ENCODE data around the gene SLC12A5. TPM values are rescaled to one million over a fixed set of nuclear protein-coding genes. Genes with fewer than 3 reads are reported as not detected.

The SLC12A5 gene
- total and polyA plus RNA-seq, 2 donors (not counting 1 experiment from before 2014, with no cell fraction given), result 0.32 TPM; not detected in 1

GRCh38 chr20:46018611-46019010 lies 10.4 kb upstream of the SLC12A5 start:
- TF ChIP-seq CTCF (IDR thresholded peaks at IDR 0.05) (no peak), EZH2 (IDR thresholded peaks at IDR 0.05; ENCODE audit: borderline replicate concordance, insufficient read depth, low read depth, low read length, poor library complexity, severe bottlenecking) (no peak)
- H3K4me3 Mint-ChIP-seq, result no peak overlapping the region

GRCh38 chr20:46020555-46020954 lies 8.5 kb upstream of the SLC12A5 start:
- Histone ChIP-seq H4K20me1 (ENCODE audit: control insufficient read depth, insufficient read depth, low read length, poor library complexity, severe bottlenecking) (no peaks in the 10 kb centered on the region), H3K4me2 (replicated peaks; ENCODE audit: low read depth, low read length, poor library complexity, severe bottlenecking) (peak overlapping the region; percentile 11), H3K27me3 (replicated peaks in 1 of 4; ENCODE audit: control extremely low read depth in 1 of 4, control insufficient read depth in 3 of 4, insufficient read depth in 4 of 4, low read length in 3 of 4) (peaks cover 0 to 52% (median 18%) of the 10 kb centered on the region in 4 experiments), H2AFZ (ENCODE audit: insufficient read depth, low read depth, low read length, poor library complexity, severe bottlenecking) (no peak overlapping the region), H3K9me3 (ENCODE audit: control extremely low read depth in 1 of 3, control insufficient read depth in 2 of 3, insufficient read depth in 1 of 3, low read length in 2 of 3) (peaks cover 0 to 4% (median 0%) of the 10 kb centered on the region in 3 donors), H3K27ac (ENCODE audit: low read length in 2 of 2) (no peak overlapping the region), H3K79me2 (ENCODE audit: control insufficient read depth, insufficient read depth, low read length) (no peaks in the 10 kb centered on the region), H3K4me3 (ENCODE audit: control extremely low read depth in 1 of 5, extremely low read depth in 1 of 5, insufficient read depth in 1 of 5, low read depth in 2 of 5, low read length in 4 of 5) (no peak overlapping the region), H3K9ac (ENCODE audit: low read length) (no peak overlapping the region), H3K36me3 (replicated peaks in 1 of 2; ENCODE audit: control extremely low read depth in 1 of 2, control insufficient read depth in 1 of 2, extremely low read depth in 1 of 2, insufficient read depth in 2 of 2, low read length in 1 of 2) (no peaks in the 10 kb centered on the region), H3K4me1 (ENCODE audit: control insufficient read depth in 2 of 2, insufficient read depth in 2 of 2, low read length in 2 of 2) (peaks cover 24 to 26% of the 10 kb centered on the region in 2 donors)
- ChIA-PET POLR2A (no interaction called here), CTCF (interaction anchor here (1.3 kb wide), 1 partner anchor 33 kb away, joined by 4 read pairs; no protein-coding TSS in a partner anchor)
- ATAC-seq (ENCODE audit: low read depth) (no peak), DNase-seq (no peak)
- peak overlapping the region; percentile 32 for H3K4me3 Mint-ChIP-seq
- H3K4me1 Mint-ChIP-seq, result peaks cover 23% of the 10 kb centered on the region
- H3K27ac Mint-ChIP-seq, result no peak overlapping the region
- intact Hi-C loops (cut with micrococcal nuclease), result loop anchor here (5.0 to 10.0 kb wide), 3 partner anchors 87 to 667 kb away; partner anchors contain the start of gene TP53RK
- H3K27me3 Mint-ChIP-seq, result peaks cover 36% of the 10 kb centered on the region
- TF ChIP-seq EZH2 (IDR thresholded peaks at IDR 0.05; ENCODE audit: borderline replicate concordance, insufficient read depth, low read depth, low read length, poor library complexity, severe bottlenecking) (no peak), CTCF (IDR thresholded peaks at IDR 0.05) (no peak)
- 10% methylated on average over 2 of the region's 4 CpGs for WGBS (ENCODE audit: insufficient coverage)
- H3K9me3 Mint-ChIP-seq (ENCODE audit: insufficient read depth), result no peaks in the 10 kb centered on the region

More at GRCh38 chr20:46018611-46019010, 10.4 kb upstream of the SLC12A5 start:
- H3K27ac Mint-ChIP-seq, result no peak overlapping the region
- peaks cover 32% of the 10 kb centered on the region for H3K27me3 Mint-ChIP-seq
- Histone ChIP-seq H2AFZ (ENCODE audit: insufficient read depth, low read depth, low read length, poor library complexity, severe bottlenecking) (no peak overlapping the region), H3K27ac (ENCODE audit: low read length in 2 of 2) (no peak overlapping the region), H4K20me1 (ENCODE audit: control insufficient read depth, insufficient read depth, low read length, poor library complexity, severe bottlenecking) (no peaks in the 10 kb centered on the region), H3K27me3 (replicated peaks in 1 of 4; ENCODE audit: control extremely low read depth in 1 of 4, control insufficient read depth in 3 of 4, insufficient read depth in 4 of 4, low read length in 3 of 4) (peaks cover 0 to 40% (median 16%) of the 10 kb centered on the region in 4 experiments), H3K4me3 (ENCODE audit: control extremely low read depth in 1 of 5, extremely low read depth in 1 of 5, insufficient read depth in 1 of 5, low read depth in 2 of 5, low read length in 4 of 5) (no peak overlapping the region), H3K9ac (ENCODE audit: low read length) (no peak overlapping the region), H3K9me3 (ENCODE audit: control extremely low read depth in 1 of 3, control insufficient read depth in 2 of 3, insufficient read depth in 1 of 3, low read length in 2 of 3) (peaks cover 0 to 7% (median 0%) of the 10 kb centered on the region in 3 donors), H3K36me3 (replicated peaks in 1 of 2; ENCODE audit: control extremely low read depth in 1 of 2, control insufficient read depth in 1 of 2, extremely low read depth in 1 of 2, insufficient read depth in 2 of 2, low read length in 1 of 2) (no peaks in the 10 kb centered on the region), H3K4me1 (ENCODE audit: control insufficient read depth in 2 of 2, insufficient read depth in 2 of 2, low read length in 2 of 2) (peaks cover 28 to 36% of the 10 kb centered on the region in 2 donors), H3K4me2 (replicated peaks; ENCODE audit: low read depth, low read length, poor library complexity, severe bottlenecking) (no peak overlapping the region), H3K79me2 (ENCODE audit: control insufficient read depth, insufficient read depth, low read length) (no peaks in the 10 kb centered on the region)
- ChIA-PET CTCF (interaction anchor here (1.7 kb wide), 1 partner anchor 11 kb away, joined by 7 read pairs; no protein-coding TSS in a partner anchor), POLR2A (no interaction called here)
- peaks cover 35% of the 10 kb centered on the region for H3K4me1 Mint-ChIP-seq
- WGBS (ENCODE audit: insufficient coverage), result 56% methylated on average over 6 of the region's 6 CpGs
- intact Hi-C loops (cut with micrococcal nuclease), result no loop called here
- DNase-seq (no peak), ATAC-seq (ENCODE audit: low read depth) (no peak)
- no peaks in the 10 kb centered on the region for H3K9me3 Mint-ChIP-seq (ENCODE audit: insufficient read depth)
